BE2C (cell line): ENCODE results near the gene FEN1.

ENCODE experiments used
- DNase-seq: peaks from one replicate; pipeline ENCODE4 v3.0.0-alpha.2; 2020
- H3K27me3 ChIP-seq: fragments of 250-450 bp; sonication (Bioruptor Pico); 2 replicates; pipeline ENCODE4 v1.5.1; 2020; ENCODE audit warnings: mild to moderate bottlenecking
- H3K36me3 ChIP-seq: fragments of 250-450 bp; sonication (Bioruptor Pico); 2 replicates; pipeline ENCODE4 v1.5.1; 2020; ENCODE audit warnings: mild to moderate bottlenecking
- H3K4me1 ChIP-seq: fragments of 250-450 bp; sonication (Bioruptor Pico); 2 replicates; pipeline ENCODE4 v1.5.1; 2020
- H3K4me3 ChIP-seq: 2 replicates; pipeline ENCODE4 v1.5.1; 2011; ENCODE audit warnings: low read depth, low read length
- H3K9me3 ChIP-seq: fragments of 250-450 bp; sonication (Bioruptor Pico); 2 replicates; pipeline ENCODE4 v1.5.1; 2020
- CTCF ChIP-seq: IDR thresholded peaks from 2 replicates; pipeline ENCODE4 v1.5.1; 2012; ENCODE audit warnings: mild to moderate bottlenecking, low read depth, low read length

The FEN1 gene

GRCh38 chr11:61830237-61831105 is 37.8 kb downstream of the FEN1 start:
- Histone ChIP-seq H3K4me3 (peak overlapping the region; percentile 85), H3K4me1 (peaks cover 3% of the 10 kb centered on the region; the same call in 1 of the 2 replicates)

GRCh38 chr11:61832207-61832606 is 39.5 kb downstream of the FEN1 start:
- no peak overlapping the region for H3K4me3 ChIP-seq
- H3K36me3 ChIP-seq = no peaks in the 10 kb centered on the region
- no peaks in the 10 kb centered on the region for H3K27me3 ChIP-seq
- no peak for DNase-seq
- H3K4me1 ChIP-seq = peaks cover 3% of the 10 kb centered on the region; the same call in 1 of the 2 replicates
- H3K9me3 ChIP-seq = no peaks in the 10 kb centered on the region
- TF ChIP-seq CTCF = no peak

More at GRCh38 chr11:61830237-61831105, 37.8 kb downstream of the FEN1 start:
- TF ChIP-seq CTCF = no peak
- DNase-seq = no peak
- Histone ChIP-seq H3K27me3 (no peaks in the 10 kb centered on the region), H3K36me3 (no peaks in the 10 kb centered on the region), H3K9me3 (no peaks in the 10 kb centered on the region)

- Histone ChIP-seq H3K9me3 (no peaks in the 10 kb centered on the region), H3K4me3 (no peak overlapping the region), H3K27me3 (no peaks in the 10 kb centered on the region), H3K4me1 (peaks cover 3% of the 10 kb centered on the region; the same call in 1 of the 2 replicates), H3K36me3 (no peaks in the 10 kb centered on the region)
- TF ChIP-seq CTCF = no peak
- DNase-seq = no peak
These were observed 40.0 kb downstream of the FEN1 start for GRCh38 chr11:61832754-61833153.

- Histone ChIP-seq H3K27me3 (no peaks in the 10 kb centered on the region), H3K9me3 (no peaks in the 10 kb centered on the region), H3K4me3 (no peak overlapping the region), H3K36me3 (no peaks in the 10 kb centered on the region), H3K4me1 (peaks cover 3% of the 10 kb centered on the region; the same call in 1 of the 2 replicates)
- TF ChIP-seq CTCF = no peak
- no peak for DNase-seq
These were observed 40.8 kb downstream of the FEN1 start for GRCh38 chr11:61833471-61833870.

- Histone ChIP-seq H3K4me3 (no peak overlapping the region), H3K36me3 (no peaks in the 10 kb centered on the region; the same call in 1 of the 2 replicates), H3K9me3 (no peaks in the 10 kb centered on the region), H3K27me3 (no peaks in the 10 kb centered on the region), H3K4me1 (peaks cover 3% of the 10 kb centered on the region; the same call in 1 of the 2 replicates)
- no peak for DNase-seq
- TF ChIP-seq CTCF = no peak
These were observed 41.2 kb downstream of the FEN1 start for GRCh38 chr11:61833926-61834277.

GRCh38 chr11:61834278-61835048 is 41.8 kb downstream of the FEN1 start:
- Histone ChIP-seq H3K27me3 (no peaks in the 10 kb centered on the region), H3K4me1 (peaks cover 3% of the 10 kb centered on the region; the same call in 1 of the 2 replicates)

More at GRCh38 chr11:61834278-61835048, 41.8 kb downstream of the FEN1 start:
- H3K4me3 ChIP-seq = no peak overlapping the region
- H3K9me3 ChIP-seq = no peaks in the 10 kb centered on the region
- DNase-seq = no peak
- no peaks in the 10 kb centered on the region; the same call in none of the 2 replicates for H3K36me3 ChIP-seq
- TF ChIP-seq CTCF = no peak
